GM12878 (cell line): ENCODE data around the gene SPINK4. TPM values are rescaled to one million over a fixed set of nuclear protein-coding genes. Genes with fewer than 3 reads are reported as not detected.

ENCODE experiments used
- BACH1 ChIP-seq: fragments of 450-650 bp; IDR thresholded peaks from 2 replicates; pipeline ENCODE4 v1.6.1; 2017; ENCODE audit warnings: mild to moderate bottlenecking, borderline replicate concordance
- CBX3 ChIP-seq: fragments of 200-600 bp; sonication (generic); IDR thresholded peaks from 2 replicates; pipeline ENCODE4 v1.6.1; 2016; ENCODE audit warnings: low read depth, borderline replicate concordance
- DPF2 ChIP-seq: fragments of 450-650 bp; IDR thresholded peaks from 2 replicates; pipeline ENCODE4 v1.6.1; 2017; ENCODE audit warnings: mild to moderate bottlenecking
- FOXK2 ChIP-seq: fragments of 450-650 bp; IDR thresholded peaks from 2 replicates; pipeline ENCODE4 v1.6.1; 2017; ENCODE audit warnings: mild to moderate bottlenecking, moderate library complexity
- POU2F2 ChIP-seq: IDR thresholded peaks from 3 replicates; pipeline ENCODE4 v1.6.1; 2011; ENCODE audit warnings: low read depth, mild to moderate bottlenecking, low read length, borderline replicate concordance
- RAD21 ChIP-seq: IDR thresholded peaks from 2 replicates; pipeline ENCODE4 v1.6.1; 2011; ENCODE audit warnings: mild to moderate bottlenecking, low read depth, low read length, moderate library complexity; ENCODE audit not compliant: insufficient read depth
- RAD51 ChIP-seq: fragments of 450-650 bp; IDR thresholded peaks from 2 replicates; pipeline ENCODE4 v1.6.1; 2016; ENCODE audit warnings: moderate library complexity, mild to moderate bottlenecking, inconsistent platforms
- SMC3 ChIP-seq: IDR thresholded peaks from 2 replicates; pipeline ENCODE4 v1.6.1; 2011; ENCODE audit warnings: low read length, improper control_type of control experiment, borderline replicate concordance
- STAT1 ChIP-seq: fragments of 450-650 bp; conservative IDR thresholded peaks from 2 replicates; pipeline ENCODE4 v1.6.1; 2014; ENCODE audit warnings: antibody characterized with exemption, mild to moderate bottlenecking
- TCF12 ChIP-seq: IDR thresholded peaks from 2 replicates; pipeline ENCODE4 v1.6.1; 2011; ENCODE audit warnings: low read depth, mild to moderate bottlenecking, low read length
- ZBED1 ChIP-seq: IDR thresholded peaks from 2 replicates; pipeline ENCODE4 v1.6.1; 2016; ENCODE audit warnings: borderline replicate concordance
- ZSCAN29 ChIP-seq: fragments of 450-650 bp; IDR thresholded peaks from 2 replicates; pipeline ENCODE4 v1.6.1; 2017; ENCODE audit warnings: mild to moderate bottlenecking, moderate library complexity
- polyA plus RNA-seq, 11 experiments: library from polyadenylated mRNA; depleted of rRNA in 4 of 11; unstranded in 6 of 11; stranded (reverse) in 5 of 11; fragments of >200 nt; fragmentation: Nextera tagmentation in 4 of 11; fragmentation: Illumina TruSeq in 1 of 11; extraction: Ambion mirVana in 4 of 11; extraction: Trizol in 1 of 11; gene quantifications; 1 replicate in 1 of 11; 2 replicates in 10 of 11; pipeline versions ENCODE4 v1.2.1 to v1.2.3, GENCODE V29; 2011 to 2016; ENCODE audit warnings: inconsistent platforms in 2 of 11, missing spikeins in 2 of 11, low read depth in 1 of 11
- total RNA-seq, 4 experiments: library from RNA; depleted of rRNA in 3 of 4; stranded (reverse); fragments of >200 nt in 3 of 4; fragmentation: Illumina TruSeq in 1 of 4; extraction: Trizol in 1 of 4; gene quantifications; 2 replicates each; pipeline versions ENCODE4 v1.2.1 to v1.2.3, GENCODE V29; 2013 to 2021
- TF ChIP-seq, protein P1 (sequence below): IDR thresholded peaks from 2 replicates; pipeline ENCODE4 v1.6.1; 2012; ENCODE audit warnings: improper control_type of control experiment, low read depth, low read length; ENCODE audit not compliant: insufficient replicate concordance
- TF ChIP-seq, protein P2 (sequence below): fragments of 450-650 bp; IDR thresholded peaks from 2 replicates; pipeline ENCODE4 v1.6.1; 2017; ENCODE audit warnings: mild to moderate bottlenecking
- TF ChIP-seq, protein P3 (sequence below): IDR thresholded peaks from 2 replicates; pipeline ENCODE4 v1.6.1; 2011; ENCODE audit warnings: low read depth, low read length, improper control_type of control experiment, borderline replicate concordance
- TF ChIP-seq, protein P4 (sequence below): IDR thresholded peaks from 2 replicates; pipeline ENCODE4 v1.6.1; 2012; ENCODE audit warnings: mild to moderate bottlenecking, low read depth, low read length
- TF ChIP-seq, protein P5 (sequence below): IDR thresholded peaks from 2 replicates; pipeline ENCODE4 v1.6.1; 2011; ENCODE audit warnings: borderline replicate concordance, low read depth, mild to moderate bottlenecking, moderate library complexity, mixed read lengths, low read length; ENCODE audit not compliant: insufficient read depth; ENCODE audit errors: extremely low read length

The SPINK4 gene
- total and polyA plus RNA-seq, 10 of the 15 experiments (the other 5 are each of a cell fraction or from before 2014, with no cell fraction given) = not detected

DNA sequence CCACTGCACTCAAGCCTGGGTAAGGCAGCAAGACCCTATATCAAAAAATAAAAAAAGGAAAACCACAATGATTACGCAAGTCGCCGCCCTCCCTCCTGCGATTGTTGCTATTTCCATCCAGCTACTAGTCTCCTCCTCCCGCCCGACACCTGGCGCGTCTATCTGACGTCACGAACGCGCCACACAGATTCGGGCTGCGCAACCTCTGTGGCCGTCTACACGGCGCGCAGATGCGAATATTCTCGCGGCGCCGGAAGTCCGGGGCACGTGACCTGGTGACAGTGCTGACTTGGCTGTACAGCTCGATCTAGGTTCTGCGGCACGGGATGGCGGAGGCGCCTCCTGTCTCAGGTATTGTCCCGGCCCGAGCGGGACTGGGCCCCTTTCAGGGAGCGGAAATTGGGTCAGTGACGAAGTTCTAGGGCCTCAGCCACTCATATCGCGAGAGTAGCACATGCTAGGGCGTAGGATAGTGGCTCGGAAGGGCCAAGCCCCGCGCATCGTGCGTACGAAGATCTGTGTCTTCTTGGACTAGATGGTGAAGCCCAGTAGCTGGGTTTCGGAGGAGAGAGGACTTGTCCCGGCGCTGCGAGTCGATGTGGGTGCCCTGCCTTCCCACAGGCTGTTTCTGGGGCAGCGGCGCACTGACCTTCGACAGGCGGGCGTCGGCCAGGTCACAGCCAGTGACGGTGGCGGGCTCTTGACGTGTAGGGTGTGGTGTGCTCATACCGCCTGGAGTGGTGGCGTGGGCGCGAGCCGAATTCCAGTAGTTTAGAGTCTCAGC, 50.5 kb downstream of the SPINK4 start, which contains the start of gene NFX1 (continued):
- peak; percentile 53; the same call in 1 of the 2 replicates for TF ChIP-seq TCF12
- TF ChIP-seq, protein P1, sequence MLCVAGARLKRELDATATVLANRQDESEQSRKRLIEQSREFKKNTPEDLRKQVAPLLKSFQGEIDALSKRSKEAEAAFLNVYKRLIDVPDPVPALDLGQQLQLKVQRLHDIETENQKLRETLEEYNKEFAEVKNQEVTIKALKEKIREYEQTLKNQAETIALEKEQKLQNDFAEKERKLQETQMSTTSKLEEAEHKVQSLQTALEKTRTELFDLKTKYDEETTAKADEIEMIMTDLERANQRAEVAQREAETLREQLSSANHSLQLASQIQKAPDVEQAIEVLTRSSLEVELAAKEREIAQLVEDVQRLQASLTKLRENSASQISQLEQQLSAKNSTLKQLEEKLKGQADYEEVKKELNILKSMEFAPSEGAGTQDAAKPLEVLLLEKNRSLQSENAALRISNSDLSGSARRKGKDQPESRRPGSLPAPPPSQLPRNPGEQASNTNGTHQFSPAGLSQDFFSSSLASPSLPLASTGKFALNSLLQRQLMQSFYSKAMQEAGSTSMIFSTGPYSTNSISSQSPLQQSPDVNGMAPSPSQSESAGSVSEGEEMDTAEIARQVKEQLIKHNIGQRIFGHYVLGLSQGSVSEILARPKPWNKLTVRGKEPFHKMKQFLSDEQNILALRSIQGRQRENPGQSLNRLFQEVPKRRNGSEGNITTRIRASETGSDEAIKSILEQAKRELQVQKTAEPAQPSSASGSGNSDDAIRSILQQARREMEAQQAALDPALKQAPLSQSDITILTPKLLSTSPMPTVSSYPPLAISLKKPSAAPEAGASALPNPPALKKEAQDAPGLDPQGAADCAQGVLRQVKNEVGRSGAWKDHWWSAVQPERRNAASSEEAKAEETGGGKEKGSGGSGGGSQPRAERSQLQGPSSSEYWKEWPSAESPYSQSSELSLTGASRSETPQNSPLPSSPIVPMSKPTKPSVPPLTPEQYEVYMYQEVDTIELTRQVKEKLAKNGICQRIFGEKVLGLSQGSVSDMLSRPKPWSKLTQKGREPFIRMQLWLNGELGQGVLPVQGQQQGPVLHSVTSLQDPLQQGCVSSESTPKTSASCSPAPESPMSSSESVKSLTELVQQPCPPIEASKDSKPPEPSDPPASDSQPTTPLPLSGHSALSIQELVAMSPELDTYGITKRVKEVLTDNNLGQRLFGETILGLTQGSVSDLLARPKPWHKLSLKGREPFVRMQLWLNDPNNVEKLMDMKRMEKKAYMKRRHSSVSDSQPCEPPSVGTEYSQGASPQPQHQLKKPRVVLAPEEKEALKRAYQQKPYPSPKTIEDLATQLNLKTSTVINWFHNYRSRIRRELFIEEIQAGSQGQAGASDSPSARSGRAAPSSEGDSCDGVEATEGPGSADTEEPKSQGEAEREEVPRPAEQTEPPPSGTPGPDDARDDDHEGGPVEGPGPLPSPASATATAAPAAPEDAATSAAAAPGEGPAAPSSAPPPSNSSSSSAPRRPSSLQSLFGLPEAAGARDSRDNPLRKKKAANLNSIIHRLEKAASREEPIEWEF = no peak
- peak; percentile 98 for TF ChIP-seq RAD51
- peak; percentile 88 for TF ChIP-seq FOXK2
- TF ChIP-seq, protein P2, sequence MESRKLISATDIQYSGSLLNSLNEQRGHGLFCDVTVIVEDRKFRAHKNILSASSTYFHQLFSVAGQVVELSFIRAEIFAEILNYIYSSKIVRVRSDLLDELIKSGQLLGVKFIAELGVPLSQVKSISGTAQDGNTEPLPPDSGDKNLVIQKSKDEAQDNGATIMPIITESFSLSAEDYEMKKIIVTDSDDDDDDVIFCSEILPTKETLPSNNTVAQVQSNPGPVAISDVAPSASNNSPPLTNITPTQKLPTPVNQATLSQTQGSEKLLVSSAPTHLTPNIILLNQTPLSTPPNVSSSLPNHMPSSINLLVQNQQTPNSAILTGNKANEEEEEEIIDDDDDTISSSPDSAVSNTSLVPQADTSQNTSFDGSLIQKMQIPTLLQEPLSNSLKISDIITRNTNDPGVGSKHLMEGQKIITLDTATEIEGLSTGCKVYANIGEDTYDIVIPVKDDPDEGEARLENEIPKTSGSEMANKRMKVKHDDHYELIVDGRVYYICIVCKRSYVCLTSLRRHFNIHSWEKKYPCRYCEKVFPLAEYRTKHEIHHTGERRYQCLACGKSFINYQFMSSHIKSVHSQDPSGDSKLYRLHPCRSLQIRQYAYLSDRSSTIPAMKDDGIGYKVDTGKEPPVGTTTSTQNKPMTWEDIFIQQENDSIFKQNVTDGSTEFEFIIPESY = no peak
- TF ChIP-seq, protein P3, sequence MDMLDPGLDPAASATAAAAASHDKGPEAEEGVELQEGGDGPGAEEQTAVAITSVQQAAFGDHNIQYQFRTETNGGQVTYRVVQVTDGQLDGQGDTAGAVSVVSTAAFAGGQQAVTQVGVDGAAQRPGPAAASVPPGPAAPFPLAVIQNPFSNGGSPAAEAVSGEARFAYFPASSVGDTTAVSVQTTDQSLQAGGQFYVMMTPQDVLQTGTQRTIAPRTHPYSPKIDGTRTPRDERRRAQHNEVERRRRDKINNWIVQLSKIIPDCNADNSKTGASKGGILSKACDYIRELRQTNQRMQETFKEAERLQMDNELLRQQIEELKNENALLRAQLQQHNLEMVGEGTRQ = peak; percentile 96
- TF ChIP-seq CBX3 = no peak
- TF ChIP-seq, protein P4, sequence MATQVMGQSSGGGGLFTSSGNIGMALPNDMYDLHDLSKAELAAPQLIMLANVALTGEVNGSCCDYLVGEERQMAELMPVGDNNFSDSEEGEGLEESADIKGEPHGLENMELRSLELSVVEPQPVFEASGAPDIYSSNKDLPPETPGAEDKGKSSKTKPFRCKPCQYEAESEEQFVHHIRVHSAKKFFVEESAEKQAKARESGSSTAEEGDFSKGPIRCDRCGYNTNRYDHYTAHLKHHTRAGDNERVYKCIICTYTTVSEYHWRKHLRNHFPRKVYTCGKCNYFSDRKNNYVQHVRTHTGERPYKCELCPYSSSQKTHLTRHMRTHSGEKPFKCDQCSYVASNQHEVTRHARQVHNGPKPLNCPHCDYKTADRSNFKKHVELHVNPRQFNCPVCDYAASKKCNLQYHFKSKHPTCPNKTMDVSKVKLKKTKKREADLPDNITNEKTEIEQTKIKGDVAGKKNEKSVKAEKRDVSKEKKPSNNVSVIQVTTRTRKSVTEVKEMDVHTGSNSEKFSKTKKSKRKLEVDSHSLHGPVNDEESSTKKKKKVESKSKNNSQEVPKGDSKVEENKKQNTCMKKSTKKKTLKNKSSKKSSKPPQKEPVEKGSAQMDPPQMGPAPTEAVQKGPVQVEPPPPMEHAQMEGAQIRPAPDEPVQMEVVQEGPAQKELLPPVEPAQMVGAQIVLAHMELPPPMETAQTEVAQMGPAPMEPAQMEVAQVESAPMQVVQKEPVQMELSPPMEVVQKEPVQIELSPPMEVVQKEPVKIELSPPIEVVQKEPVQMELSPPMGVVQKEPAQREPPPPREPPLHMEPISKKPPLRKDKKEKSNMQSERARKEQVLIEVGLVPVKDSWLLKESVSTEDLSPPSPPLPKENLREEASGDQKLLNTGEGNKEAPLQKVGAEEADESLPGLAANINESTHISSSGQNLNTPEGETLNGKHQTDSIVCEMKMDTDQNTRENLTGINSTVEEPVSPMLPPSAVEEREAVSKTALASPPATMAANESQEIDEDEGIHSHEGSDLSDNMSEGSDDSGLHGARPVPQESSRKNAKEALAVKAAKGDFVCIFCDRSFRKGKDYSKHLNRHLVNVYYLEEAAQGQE = no peak
- TF ChIP-seq RAD21 = no peak
- TF ChIP-seq BACH1 = peak; percentile 67; the same call in 1 of the 2 replicates
- TF ChIP-seq SMC3 = no peak
- TF ChIP-seq ZBED1 = peak; percentile 59; the same call in 1 of the 2 replicates
- TF ChIP-seq POU2F2 = peak; percentile 64; the same call in 1 of the 3 replicates
- peak; percentile 100 for TF ChIP-seq ZSCAN29
- peak; percentile 86 for TF ChIP-seq DPF2
- TF ChIP-seq STAT1 = 0 out of 2 replicates have a peak, but pooled peaks have one; percentile 16
- TF ChIP-seq, protein P5, sequence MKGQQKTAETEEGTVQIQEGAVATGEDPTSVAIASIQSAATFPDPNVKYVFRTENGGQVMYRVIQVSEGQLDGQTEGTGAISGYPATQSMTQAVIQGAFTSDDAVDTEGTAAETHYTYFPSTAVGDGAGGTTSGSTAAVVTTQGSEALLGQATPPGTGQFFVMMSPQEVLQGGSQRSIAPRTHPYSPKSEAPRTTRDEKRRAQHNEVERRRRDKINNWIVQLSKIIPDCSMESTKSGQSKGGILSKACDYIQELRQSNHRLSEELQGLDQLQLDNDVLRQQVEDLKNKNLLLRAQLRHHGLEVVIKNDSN = peak; percentile 99
